ENCODE data around the gene IMPA2. TPM values are rescaled to one million over a fixed set of nuclear protein-coding genes. Genes with fewer than 3 reads are reported as not detected.
A peak's percentile ranks its signal among the peaks of the same experiment; 100 is the strongest.
"Not testable (repeated sequence)": the region's sequence is repeated elsewhere in the genome, so short reads cannot be mapped to it uniquely, and the experiment has no call there.

The IMPA2 gene
- total RNA-seq, 3 donors from 2014 or later (not counting 1 experiment from before 2014, with no cell fraction given), result 2.7 to 6.6 (median 3.6) TPM

DNA sequence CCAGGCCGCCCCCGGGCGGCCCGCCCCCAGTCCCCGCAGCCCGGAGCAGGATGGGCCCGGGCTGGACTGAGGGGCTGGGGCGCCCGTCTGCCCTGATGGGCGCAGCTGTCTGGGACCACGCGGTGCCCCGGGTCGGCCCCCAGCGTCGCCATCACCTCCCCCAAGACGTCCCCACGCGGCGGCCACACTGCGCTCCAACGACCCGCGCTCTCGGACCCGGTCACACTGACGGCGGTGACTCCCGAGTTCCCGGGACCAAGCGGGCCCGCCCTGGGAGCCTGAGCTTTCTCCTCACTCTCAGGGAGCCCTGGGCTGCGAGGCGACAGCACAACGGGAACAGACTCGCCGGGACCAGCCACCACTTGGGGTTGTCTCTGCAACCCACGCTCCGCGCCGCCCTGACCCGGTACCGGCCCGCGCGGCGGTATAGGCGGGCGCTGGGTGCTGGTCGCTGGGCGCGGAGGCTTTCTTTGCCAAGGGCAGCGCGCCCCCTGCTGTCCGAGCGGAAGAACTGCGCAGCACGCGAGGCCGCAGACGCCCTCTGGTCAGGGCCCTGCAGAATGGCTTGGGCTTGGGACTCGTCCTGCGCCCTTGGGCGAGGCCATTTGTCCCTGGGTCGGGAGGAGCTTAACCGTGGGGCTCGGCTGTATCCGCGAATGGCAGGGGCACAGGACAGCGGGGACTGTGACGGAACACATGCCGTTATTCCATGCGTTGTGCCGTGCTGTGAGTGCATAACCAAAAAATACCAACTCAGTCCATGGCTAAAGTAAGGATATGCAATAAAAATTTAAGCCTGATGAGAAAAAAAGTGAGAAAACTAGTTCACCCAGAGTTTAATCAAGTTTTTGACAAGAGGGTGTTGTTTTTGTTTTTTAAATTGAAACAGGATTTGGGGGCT, 57.6 kb downstream of the IMPA2 start:
- peaks cover 8% of the 10 kb centered on the region for H3K4me1 ChIP-seq (ENCODE audit: control insufficient read depth, insufficient read depth, low read length)
- ATAC-seq (peak; percentile 94 to 99 (median 98)), DNase-seq (peak; percentile 75 to 83)
- Mint-ChIP-seq H3K4me1 (peaks cover 0 to 7% of the 10 kb centered on the region in 2 donors), H3K9me3 (no peaks in the 10 kb centered on the region), H3K27me3 (ENCODE audit: low read depth in 2 of 2) (peaks cover 10 to 24% of the 10 kb centered on the region in 2 donors), H3K27ac (no peak overlapping the region), H3K36me3 (no peaks in the 10 kb centered on the region), H3K4me3 (peak overlapping the region; percentile 81)
- no peak overlapping the region for H3K27ac ChIP-seq (ENCODE audit: low read length)
- H3K9me3 ChIP-seq (ENCODE audit: control insufficient read depth, insufficient read depth, low read length), result no peaks in the 10 kb centered on the region
- no peaks in the 10 kb centered on the region for H3K36me3 ChIP-seq (ENCODE audit: control insufficient read depth, insufficient read depth, low read length)
- peaks cover 4% of the 10 kb centered on the region for H3K27me3 ChIP-seq (ENCODE audit: control insufficient read depth, insufficient read depth, low read length)
- peak; percentile 98 for TF ChIP-seq CTCF (IDR thresholded peaks at IDR 0.05)
- H3K4me3 ChIP-seq (ENCODE audit: low read length), result peak overlapping the region; percentile 31
- intact Hi-C loops (cut with micrococcal nuclease), result loop anchor here (1.0 to 5.0 kb wide), 4 partner anchors 101 to 1477 kb away; no protein-coding TSS in a partner anchor
- WGBS (ENCODE audit: insufficient coverage), result 3% methylated on average over 74 of the region's 74 CpGs

DNA sequence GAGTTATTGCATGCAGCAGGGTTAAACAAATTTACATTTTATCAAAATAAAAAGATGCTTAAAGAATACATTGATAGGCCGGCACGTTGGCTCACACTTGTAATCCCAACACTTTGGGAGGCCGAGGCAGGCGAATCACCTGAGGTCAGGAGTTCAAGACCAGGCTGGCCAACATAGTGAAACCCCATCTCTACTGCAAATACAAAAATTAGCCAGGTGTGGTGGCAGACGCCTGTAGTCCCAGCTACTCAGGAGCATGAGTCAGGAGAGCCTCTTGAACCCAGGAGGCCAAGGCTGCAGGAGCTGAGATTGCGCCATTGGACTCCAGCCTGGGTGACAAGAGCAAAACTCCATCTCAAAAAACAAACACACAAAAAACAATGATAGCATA, 58.2 kb downstream of the IMPA2 start:
- H3K4me3 Mint-ChIP-seq; H3K4me3 ChIP-seq (ENCODE audit: low read length); H3K27ac ChIP-seq (ENCODE audit: low read length); H3K36me3 Mint-ChIP-seq; H3K36me3 ChIP-seq (ENCODE audit: control insufficient read depth, insufficient read depth, low read length); H3K27me3 ChIP-seq (ENCODE audit: control insufficient read depth, insufficient read depth, low read length); H3K4me1 Mint-ChIP-seq; H3K27ac Mint-ChIP-seq; DNase-seq; H3K4me1 ChIP-seq (ENCODE audit: control insufficient read depth, insufficient read depth, low read length); H3K9me3 ChIP-seq (ENCODE audit: control insufficient read depth, insufficient read depth, low read length); H3K9me3 Mint-ChIP-seq; ATAC-seq: not testable (repeated sequence)
- H3K27me3 Mint-ChIP-seq (ENCODE audit: low read depth in 2 of 2), result peaks cover 10 to 24% of the 10 kb centered on the region in 2 donors
- intact Hi-C loops (cut with micrococcal nuclease), result loop anchor here (1.0 to 5.0 kb wide), 4 partner anchors 101 to 1477 kb away; no protein-coding TSS in a partner anchor
- WGBS (ENCODE audit: insufficient coverage), result 71% methylated on average over 6 of the region's 6 CpGs

DNA sequence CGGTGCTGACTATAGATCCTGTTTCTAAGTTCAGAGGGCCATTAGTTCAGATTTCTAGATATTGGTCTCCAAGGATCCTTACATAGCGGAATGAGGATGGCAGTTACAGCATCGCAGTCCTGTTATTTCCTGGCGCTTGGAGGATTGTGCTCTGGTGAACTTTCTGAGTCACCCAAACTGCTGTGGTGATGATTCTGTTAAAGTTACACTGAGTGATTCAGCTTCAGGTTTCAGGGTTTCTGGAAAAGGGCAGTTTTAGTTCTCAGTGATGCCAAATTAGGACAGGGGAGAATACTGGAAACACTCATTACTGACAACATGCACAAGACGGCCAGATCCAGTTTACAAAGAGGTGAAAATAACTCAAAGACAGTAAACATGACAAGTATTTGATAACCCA, 60.3 kb downstream of the IMPA2 start:
- Histone ChIP-seq H3K27ac (ENCODE audit: low read length) (no peak overlapping the region), H3K4me1 (ENCODE audit: control insufficient read depth, insufficient read depth, low read length) (peaks cover 8% of the 10 kb centered on the region), H3K27me3 (ENCODE audit: control insufficient read depth, insufficient read depth, low read length) (peaks cover 4% of the 10 kb centered on the region), H3K9me3 (ENCODE audit: control insufficient read depth, insufficient read depth, low read length) (no peaks in the 10 kb centered on the region), H3K4me3 (ENCODE audit: low read length) (no peak overlapping the region), H3K36me3 (ENCODE audit: control insufficient read depth, insufficient read depth, low read length) (no peaks in the 10 kb centered on the region)
- no peaks in the 10 kb centered on the region for H3K9me3 Mint-ChIP-seq
- no peak overlapping the region for H3K4me3 Mint-ChIP-seq
- H3K27me3 Mint-ChIP-seq (ENCODE audit: low read depth in 2 of 2), result peaks cover 10 to 24% of the 10 kb centered on the region in 2 donors
- DNase-seq (no peak), ATAC-seq (no peak)
- intact Hi-C loops (cut with micrococcal nuclease), result no loop called here
- WGBS (ENCODE audit: insufficient coverage), result 79% methylated on average over 5 of the region's 5 CpGs
- no peaks in the 10 kb centered on the region for H3K36me3 Mint-ChIP-seq
- TF ChIP-seq CTCF (IDR thresholded peaks at IDR 0.05), result no peak
- no peak overlapping the region for H3K27ac Mint-ChIP-seq
- H3K4me1 Mint-ChIP-seq, result peaks cover 0 to 7% of the 10 kb centered on the region in 2 donors

GRCh38 chr18:12043811-12044210, 62.5 kb downstream of the IMPA2 start:
- intact Hi-C loops (cut with micrococcal nuclease), result no loop called here
- Histone ChIP-seq H3K4me3 (ENCODE audit: low read length) (no peak overlapping the region), H3K27ac (ENCODE audit: low read length) (no peak overlapping the region), H3K36me3 (ENCODE audit: control insufficient read depth, insufficient read depth, low read length) (no peaks in the 10 kb centered on the region), H3K4me1 (ENCODE audit: control insufficient read depth, insufficient read depth, low read length) (peaks cover under 1% of the 10 kb centered on the region), H3K9me3 (ENCODE audit: control insufficient read depth, insufficient read depth, low read length) (no peaks in the 10 kb centered on the region), H3K27me3 (ENCODE audit: control insufficient read depth, insufficient read depth, low read length) (no peaks in the 10 kb centered on the region)
- 80% methylated on average over 7 of the region's 7 CpGs for WGBS (ENCODE audit: insufficient coverage)
- Mint-ChIP-seq H3K4me3 (no peak overlapping the region), H3K36me3 (no peaks in the 10 kb centered on the region), H3K27ac (no peak overlapping the region), H3K9me3 (no peaks in the 10 kb centered on the region), H3K27me3 (ENCODE audit: low read depth in 2 of 2) (peaks cover 7 to 28% of the 10 kb centered on the region in 2 donors), H3K4me1 (peaks cover 0 to 4% of the 10 kb centered on the region in 2 donors)
- DNase-seq (no peak), ATAC-seq (no peak)
- TF ChIP-seq CTCF (IDR thresholded peaks at IDR 0.05), result no peak

All from natural killer cell (primary cell).